Stimulated activated CD8-positive, alpha-beta memory T cell treated with anti-CD3 and anti-CD28 coated beads, Interleukin-15, amount 100 ng/mL, for 1 hour (primary cell): ENCODE measurements around the gene CAMK2B.

Experiments used
- DNase-seq: peaks from one replicate; pipeline ENCODE4 v3.0.0-alpha.2; 2020; ENCODE audit warnings: low read depth

The CAMK2B gene

GRCh38 chr7:44308596-44309270 is 16.7 kb downstream of the CAMK2B start:
- no peak for DNase-seq

- no peak for DNase-seq
These were observed 17.3 kb downstream of the CAMK2B start for GRCh38 chr7:44307905-44308595.

GRCh38 chr7:44307301-44307900 is 18.0 kb downstream of the CAMK2B start:
- no peak for DNase-seq

- no peak for DNase-seq
These were observed 18.8 kb downstream of the CAMK2B start for GRCh38 chr7:44306606-44307005.

GRCh38 chr7:44305564-44306507 is 19.6 kb downstream of the CAMK2B start:
- no peak for DNase-seq

GRCh38 chr7:44294325-44295069 is 30.9 kb downstream of the CAMK2B start:
- DNase-seq, result no peak

- DNase-seq, result no peak
These were observed 31.7 kb downstream of the CAMK2B start for GRCh38 chr7:44293561-44294324.

- no peak for DNase-seq
These were observed 32.4 kb downstream of the CAMK2B start for GRCh38 chr7:44292876-44293560.

GRCh38 chr7:44292420-44292817 is 33.0 kb downstream of the CAMK2B start:
- DNase-seq, result no peak

GRCh38 chr7:44291733-44292419 is 33.5 kb downstream of the CAMK2B start:
- no peak for DNase-seq

- DNase-seq, result no peak
These were observed 34.2 kb downstream of the CAMK2B start for GRCh38 chr7:44291066-44291732.

- DNase-seq, result no peak
These were observed 35.2 kb downstream of the CAMK2B start for GRCh38 chr7:44290252-44290620.

- no peak for DNase-seq
These were observed 35.8 kb downstream of the CAMK2B start for GRCh38 chr7:44289341-44290251.

- no peak for DNase-seq
These were observed 36.5 kb downstream of the CAMK2B start for GRCh38 chr7:44288811-44289340.

- DNase-seq, result no peak
These were observed 37.1 kb downstream of the CAMK2B start for GRCh38 chr7:44288381-44288685.

GRCh38 chr7:44287488-44288380 is 37.7 kb downstream of the CAMK2B start:
- no peak for DNase-seq
